ENCODE measurements around the gene SCGB1C1.

DNA sequence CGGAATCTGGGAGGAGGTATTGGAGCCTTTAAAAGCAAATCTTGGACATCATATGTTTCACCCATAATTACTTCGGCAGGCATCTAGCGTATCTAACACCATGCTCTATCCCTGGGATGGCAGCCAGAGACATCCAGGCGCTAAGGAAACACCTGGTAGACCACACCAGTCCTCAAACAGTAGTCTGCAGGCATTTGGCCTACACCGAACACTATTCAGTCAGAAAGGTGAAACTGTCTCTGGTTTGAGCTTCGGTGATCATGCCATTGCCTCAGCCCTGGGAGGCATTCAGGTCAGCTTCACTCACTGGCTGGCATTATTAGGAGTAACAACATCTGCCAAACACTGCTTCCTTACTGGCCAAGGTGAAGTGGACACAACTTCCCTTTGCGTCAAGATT lies 31.5 kb downstream of the SCGB1C1 start:
- TF ChIP-seq NFXL1 (CRISPR knock-in tag; IDR thresholded peaks at IDR 0.05) = no peak
- TF ChIP-seq HNRNPUL1 (IDR thresholded peaks at IDR 0.05; ENCODE audit: low read length) = no peak
- no peak for TF ChIP-seq FOXK1 (CRISPR knock-in tag; IDR thresholded peaks at IDR 0.05; ENCODE audit: borderline replicate concordance)
- no peak for TF ChIP-seq HCFC1 (IDR thresholded peaks at IDR 0.05; ENCODE audit: low read depth, low read length)
- TF ChIP-seq SP2 (IDR thresholded peaks at IDR 0.05; ENCODE audit: extremely low read depth, low read depth, low read length, poor library complexity, severe bottlenecking) = no peak
- TF ChIP-seq, protein P1, sequence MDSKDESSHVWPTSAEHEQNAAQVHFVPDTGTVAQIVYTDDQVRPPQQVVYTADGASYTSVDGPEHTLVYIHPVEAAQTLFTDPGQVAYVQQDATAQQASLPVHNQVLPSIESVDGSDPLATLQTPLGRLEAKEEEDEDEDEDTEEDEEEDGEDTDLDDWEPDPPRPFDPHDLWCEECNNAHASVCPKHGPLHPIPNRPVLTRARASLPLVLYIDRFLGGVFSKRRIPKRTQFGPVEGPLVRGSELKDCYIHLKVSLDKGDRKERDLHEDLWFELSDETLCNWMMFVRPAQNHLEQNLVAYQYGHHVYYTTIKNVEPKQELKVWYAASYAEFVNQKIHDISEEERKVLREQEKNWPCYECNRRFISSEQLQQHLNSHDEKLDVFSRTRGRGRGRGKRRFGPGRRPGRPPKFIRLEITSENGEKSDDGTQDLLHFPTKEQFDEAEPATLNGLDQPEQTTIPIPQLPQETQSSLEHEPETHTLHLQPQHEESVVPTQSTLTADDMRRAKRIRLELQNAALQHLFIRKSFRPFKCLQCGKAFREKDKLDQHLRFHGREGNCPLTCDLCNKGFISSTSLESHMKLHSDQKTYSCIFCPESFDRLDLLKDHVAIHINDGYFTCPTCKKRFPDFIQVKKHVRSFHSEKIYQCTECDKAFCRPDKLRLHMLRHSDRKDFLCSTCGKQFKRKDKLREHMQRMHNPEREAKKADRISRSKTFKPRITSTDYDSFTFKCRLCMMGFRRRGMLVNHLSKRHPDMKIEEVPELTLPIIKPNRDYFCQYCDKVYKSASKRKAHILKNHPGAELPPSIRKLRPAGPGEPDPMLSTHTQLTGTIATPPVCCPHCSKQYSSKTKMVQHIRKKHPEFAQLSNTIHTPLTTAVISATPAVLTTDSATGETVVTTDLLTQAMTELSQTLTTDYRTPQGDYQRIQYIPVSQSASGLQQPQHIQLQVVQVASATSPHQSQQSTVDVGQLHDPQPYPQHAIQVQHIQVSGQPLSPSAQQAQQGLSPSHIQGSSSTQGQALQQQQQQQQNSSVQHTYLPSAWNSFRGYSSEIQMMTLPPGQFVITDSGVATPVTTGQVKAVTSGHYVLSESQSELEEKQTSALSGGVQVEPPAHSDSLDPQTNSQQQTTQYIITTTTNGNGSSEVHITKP (IDR thresholded peaks at IDR 0.05; ENCODE audit: partially characterized antibody) = no peak
- no peak for TF ChIP-seq TARDBP (IDR thresholded peaks at IDR 0.05)
- no peak for TF ChIP-seq PCBP1 (IDR thresholded peaks at IDR 0.05; ENCODE audit: low read depth, low read length, poor library complexity, severe bottlenecking)
- no peak for TF ChIP-seq ZC3H4 (CRISPR knock-in tag; IDR thresholded peaks at IDR 0.05; ENCODE audit: borderline replicate concordance)
- TF ChIP-seq SMARCA5 (IDR thresholded peaks at IDR 0.05) = no peak
- TF ChIP-seq, protein P2, sequence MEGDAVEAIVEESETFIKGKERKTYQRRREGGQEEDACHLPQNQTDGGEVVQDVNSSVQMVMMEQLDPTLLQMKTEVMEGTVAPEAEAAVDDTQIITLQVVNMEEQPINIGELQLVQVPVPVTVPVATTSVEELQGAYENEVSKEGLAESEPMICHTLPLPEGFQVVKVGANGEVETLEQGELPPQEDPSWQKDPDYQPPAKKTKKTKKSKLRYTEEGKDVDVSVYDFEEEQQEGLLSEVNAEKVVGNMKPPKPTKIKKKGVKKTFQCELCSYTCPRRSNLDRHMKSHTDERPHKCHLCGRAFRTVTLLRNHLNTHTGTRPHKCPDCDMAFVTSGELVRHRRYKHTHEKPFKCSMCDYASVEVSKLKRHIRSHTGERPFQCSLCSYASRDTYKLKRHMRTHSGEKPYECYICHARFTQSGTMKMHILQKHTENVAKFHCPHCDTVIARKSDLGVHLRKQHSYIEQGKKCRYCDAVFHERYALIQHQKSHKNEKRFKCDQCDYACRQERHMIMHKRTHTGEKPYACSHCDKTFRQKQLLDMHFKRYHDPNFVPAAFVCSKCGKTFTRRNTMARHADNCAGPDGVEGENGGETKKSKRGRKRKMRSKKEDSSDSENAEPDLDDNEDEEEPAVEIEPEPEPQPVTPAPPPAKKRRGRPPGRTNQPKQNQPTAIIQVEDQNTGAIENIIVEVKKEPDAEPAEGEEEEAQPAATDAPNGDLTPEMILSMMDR (IDR thresholded peaks at IDR 0.05 in 2 of 3, conservative IDR thresholded peaks at IDR 0.05 in 1 of 3; ENCODE audit: insufficient read depth in 2 of 3, low read depth in 1 of 3, low read length in 3 of 3) = no peak
- no peak for TF ChIP-seq RFX5 (IDR thresholded peaks at IDR 0.05; ENCODE audit: low read depth, low read length)

Measured in K562 (cell line).